Dedifferentiated amniotic fluid mesenchymal stem cell (primary cell): ENCODE data around the gene RLBP1.
"Not testable (repeated sequence)": the region's sequence is repeated elsewhere in the genome, so short reads cannot be mapped to it uniquely, and the experiment has no call there.

ENCODE experiments used
- DNase-seq: peaks from one replicate; pipeline ENCODE4 v3.0.0-alpha.2; 2016; ENCODE audit errors: extremely low spot score

The RLBP1 gene

GRCh38 chr15:89221543-89221942, at the start of gene RLBP1:
Gene RLBP1, minus strand, starts transcription at chr15:89221579. Its CDS starts 2,604 bp downstream, at chr15:89218975.
- DNase-seq, result no peak

- not testable (repeated sequence) for DNase-seq
Measured at GRCh38 chr15:89250142-89250541, 28.8 kb upstream of the RLBP1 start.

- DNase-seq, result no peak
Measured at GRCh38 chr15:89248584-89248983, 27.2 kb upstream of the RLBP1 start.

GRCh38 chr15:89247446-89247845, 26.1 kb upstream of the RLBP1 start:
- DNase-seq, result no peak

GRCh38 chr15:89244574-89244903, 23.2 kb upstream of the RLBP1 start:
- DNase-seq, result no peak

GRCh38 chr15:89243691-89244573, 22.6 kb upstream of the RLBP1 start, which contains the start of gene FANCI:
Gene FANCI, plus strand, starts transcription at chr15:89243979. Its CDS starts 3,669 bp downstream, at chr15:89247648.
- peak; percentile 85 for DNase-seq

- no peak for DNase-seq
Measured at GRCh38 chr15:89243046-89243690, 21.8 kb upstream of the RLBP1 start.

- DNase-seq, result not testable (repeated sequence)
Measured at GRCh38 chr15:89239883-89240810, 18.8 kb upstream of the RLBP1 start.

- DNase-seq, result no peak
Measured at GRCh38 chr15:89231832-89232231, 10.5 kb upstream of the RLBP1 start.

GRCh38 chr15:89230277-89230676, 8.9 kb upstream of the RLBP1 start:
- DNase-seq, result no peak

- no peak for DNase-seq
Measured at GRCh38 chr15:89227425-89227824, 6.0 kb upstream of the RLBP1 start.

- no peak for DNase-seq
Measured at GRCh38 chr15:89226359-89227221, 5.2 kb upstream of the RLBP1 start.

- DNase-seq, result no peak
Measured at GRCh38 chr15:89225588-89225987, 4.2 kb upstream of the RLBP1 start.

GRCh38 chr15:89218531-89218930, 2.8 kb downstream of the RLBP1 start:
- no peak for DNase-seq

- no peak for DNase-seq
Measured at GRCh38 chr15:89217686-89218376, 3.5 kb downstream of the RLBP1 start.

- no peak for DNase-seq
Measured at GRCh38 chr15:89217031-89217430, 4.3 kb downstream of the RLBP1 start.

GRCh38 chr15:89215627-89216026, 5.8 kb downstream of the RLBP1 start:
- DNase-seq, result no peak

GRCh38 chr15:89211678-89212170, 9.7 kb downstream of the RLBP1 start:
- no peak for DNase-seq

GRCh38 chr15:89209057-89209456, 12.3 kb downstream of the RLBP1 start:
- DNase-seq, result no peak

- no peak for DNase-seq
Measured at GRCh38 chr15:89208256-89208655, 13.1 kb downstream of the RLBP1 start.
